ENCODE measurements around the gene NCKAP5.

NCKAP5 gene

DNA sequence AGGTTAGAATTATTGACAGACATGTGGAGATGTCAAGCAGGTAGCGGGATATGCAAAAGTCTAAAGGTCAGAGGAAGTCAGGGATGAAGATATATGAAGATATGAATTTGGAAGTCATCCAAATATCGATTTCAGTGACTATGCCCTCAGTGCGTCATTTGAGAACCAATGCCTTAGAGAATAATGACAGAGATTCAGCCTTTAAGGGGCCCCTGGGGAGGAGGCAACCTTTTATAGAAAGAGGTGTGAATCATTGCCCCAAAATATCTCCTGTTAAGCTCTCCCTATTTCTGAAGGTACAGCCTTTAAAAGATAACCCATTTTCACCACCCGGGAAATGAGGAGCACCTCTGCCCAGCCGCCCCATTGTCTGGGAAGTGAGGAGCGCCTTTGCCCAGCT lies 223.4 kb downstream of the NCKAP5 start:
- no peaks in the 10 kb centered on the region for H3K27me3 ChIP-seq (ENCODE audit: insufficient read depth, low read length)

DNA sequence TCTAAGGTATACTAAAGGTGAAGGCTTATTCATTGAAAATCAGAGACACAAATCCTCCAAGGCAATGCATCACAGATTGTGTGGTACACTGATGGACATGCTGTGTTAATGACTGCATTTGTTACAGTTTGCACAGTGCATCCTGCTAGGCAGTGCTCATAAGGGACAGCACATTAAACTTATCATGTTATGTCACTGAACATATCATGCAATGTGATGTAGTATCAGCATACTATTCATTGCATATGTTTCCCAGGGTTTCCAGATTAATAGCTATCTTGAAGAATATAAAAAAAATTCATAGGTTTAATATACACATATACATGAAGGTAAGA lies 225.3 kb downstream of the NCKAP5 start:
- Histone ChIP-seq H3K27me3 (ENCODE audit: insufficient read depth, low read length) (no peaks in the 10 kb centered on the region), H3K4me2 (ENCODE audit: low read length) (no peak overlapping the region), H3F3A (ENCODE audit: insufficient read depth, low read length) (no peaks in the 10 kb centered on the region), H3K9me3 (ENCODE audit: low read length) (no peaks in the 10 kb centered on the region), H3K4me3 (ENCODE audit: low read depth, low read length, poor library complexity, severe bottlenecking) (no peak overlapping the region), H3K9me2 (ENCODE audit: low read depth, low read length) (no peaks in the 10 kb centered on the region), H3K79me2 (ENCODE audit: insufficient read depth, low read length) (no peaks in the 10 kb centered on the region), H3K4me1 (ENCODE audit: insufficient read depth, low read length, severe bottlenecking) (no peaks in the 10 kb centered on the region), H3K27ac (ENCODE audit: low read depth, low read length, poor library complexity, severe bottlenecking) (no peak overlapping the region), H3K36me3 (ENCODE audit: insufficient read depth, low read length) (no peaks in the 10 kb centered on the region), H2AFZ (ENCODE audit: low read length) (no peak overlapping the region), H4K20me1 (ENCODE audit: insufficient read depth, low read length) (no peaks in the 10 kb centered on the region), H3K9ac (ENCODE audit: low read length) (no peak overlapping the region)
- TF ChIP-seq EZH2 (IDR thresholded peaks at IDR 0.05; ENCODE audit: borderline replicate concordance, low read length) (no peak), CTCF (IDR thresholded peaks at IDR 0.05; ENCODE audit: low read length) (no peak)

More for the DNA sequence above, 223.4 kb downstream of the NCKAP5 start:
- no peaks in the 10 kb centered on the region for H3K36me3 ChIP-seq (ENCODE audit: insufficient read depth, low read length)
- H3K4me2 ChIP-seq (ENCODE audit: low read length): no peak overlapping the region
- H3K9me3 ChIP-seq (ENCODE audit: low read length): no peaks in the 10 kb centered on the region
- H4K20me1 ChIP-seq (ENCODE audit: insufficient read depth, low read length): no peaks in the 10 kb centered on the region
- H3F3A ChIP-seq (ENCODE audit: insufficient read depth, low read length): no peaks in the 10 kb centered on the region
- no peak overlapping the region for H3K4me3 ChIP-seq (ENCODE audit: low read depth, low read length, poor library complexity, severe bottlenecking)
- H2AFZ ChIP-seq (ENCODE audit: low read length): no peak overlapping the region
- no peak for TF ChIP-seq CTCF (IDR thresholded peaks at IDR 0.05; ENCODE audit: low read length)
- TF ChIP-seq EZH2 (IDR thresholded peaks at IDR 0.05; ENCODE audit: borderline replicate concordance, low read length): no peak
- no peak overlapping the region for H3K27ac ChIP-seq (ENCODE audit: low read depth, low read length, poor library complexity, severe bottlenecking)
- H3K9me2 ChIP-seq (ENCODE audit: low read depth, low read length): no peaks in the 10 kb centered on the region
- no peaks in the 10 kb centered on the region for H3K79me2 ChIP-seq (ENCODE audit: insufficient read depth, low read length)
- H3K9ac ChIP-seq (ENCODE audit: low read length): no peak overlapping the region
- no peaks in the 10 kb centered on the region for H3K4me1 ChIP-seq (ENCODE audit: insufficient read depth, low read length, severe bottlenecking)

GRCh38 chr2:133342286-133343017 lies 225.8 kb downstream of the NCKAP5 start:
- Histone ChIP-seq H3K36me3 (ENCODE audit: insufficient read depth, low read length) (no peaks in the 10 kb centered on the region), H2AFZ (ENCODE audit: low read length) (no peak overlapping the region), H3K79me2 (ENCODE audit: insufficient read depth, low read length) (no peaks in the 10 kb centered on the region), H3K9me3 (ENCODE audit: low read length) (no peaks in the 10 kb centered on the region), H4K20me1 (ENCODE audit: insufficient read depth, low read length) (no peaks in the 10 kb centered on the region), H3K9me2 (ENCODE audit: low read depth, low read length) (no peaks in the 10 kb centered on the region), H3K4me2 (ENCODE audit: low read length) (no peak overlapping the region), H3K9ac (ENCODE audit: low read length) (no peak overlapping the region), H3K27ac (ENCODE audit: low read depth, low read length, poor library complexity, severe bottlenecking) (no peak overlapping the region), H3K4me1 (ENCODE audit: insufficient read depth, low read length, severe bottlenecking) (no peaks in the 10 kb centered on the region), H3K27me3 (ENCODE audit: insufficient read depth, low read length) (no peaks in the 10 kb centered on the region), H3K4me3 (ENCODE audit: low read depth, low read length, poor library complexity, severe bottlenecking) (no peak overlapping the region), H3F3A (ENCODE audit: insufficient read depth, low read length) (no peaks in the 10 kb centered on the region)
- TF ChIP-seq EZH2 (IDR thresholded peaks at IDR 0.05; ENCODE audit: borderline replicate concordance, low read length): no peak
- no peak for TF ChIP-seq CTCF (IDR thresholded peaks at IDR 0.05; ENCODE audit: low read length)
